Erythroblast (primary cell): Measurements from ENCODE around the gene DTHD1.

Source experiments
- GATA1 ChIP-seq: IDR thresholded peaks from 2 replicates; pipeline ENCODE4 v1.6.1; 2011; ENCODE audit warnings: low read depth, mild to moderate bottlenecking, control low read depth, low read length, moderate library complexity
- POLR2A ChIP-seq: IDR thresholded peaks from 2 replicates; pipeline ENCODE4 v1.6.1; 2011; ENCODE audit warnings: mild to moderate bottlenecking, low read length

DNA sequence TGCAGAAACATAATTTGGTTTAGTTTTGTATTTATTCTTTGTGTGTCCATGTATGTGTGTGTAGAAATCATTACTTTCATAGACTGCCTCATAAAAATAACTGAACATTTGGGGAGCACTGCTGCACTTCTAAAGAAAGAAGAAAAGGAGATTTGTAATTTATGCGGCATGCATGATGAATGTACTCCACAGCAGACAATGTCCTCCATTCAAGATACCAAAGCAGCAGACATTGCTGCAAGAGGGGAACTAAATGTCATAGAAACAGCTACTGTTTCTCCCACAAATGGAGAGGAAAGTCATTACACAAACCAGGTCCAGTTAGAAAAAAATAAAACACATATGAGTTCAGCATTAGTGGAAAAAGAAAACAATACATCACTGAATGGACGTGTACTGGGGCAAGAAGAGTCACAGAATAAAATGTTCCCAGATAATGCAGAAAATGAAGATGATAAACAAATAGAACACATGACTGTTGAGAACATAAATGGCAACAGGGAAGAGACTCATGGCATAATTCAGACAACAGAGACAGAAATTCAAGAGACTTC is 2.6 kb downstream of the DTHD1 start:
- TF ChIP-seq POLR2A (no peak), GATA1 (no peak)
